Measurements from ENCODE around the gene TBC1D2B. TPM values are rescaled to one million over a fixed set of nuclear protein-coding genes. Genes with fewer than 3 reads are reported as not detected.
"Not testable (repeated sequence)": the region's sequence is repeated elsewhere in the genome, so short reads cannot be mapped to it uniquely, and the experiment has no call there.

The TBC1D2B gene
- total and polyA plus RNA-seq, 2 donors from 2014 or later, result 8.5 to 41.6 TPM

GRCh38 chr15:77989296-77990143 lies 88.0 kb downstream of the TBC1D2B start:
- Histone ChIP-seq H3K27ac (ENCODE audit: low read depth in 2 of 2, low read length in 2 of 2) (no peak overlapping the region), H3K9me3 (ENCODE audit: control insufficient read depth in 2 of 3, insufficient read depth in 1 of 3, low read length in 3 of 3) (no peaks in the 10 kb centered on the region), H3K4me1 (ENCODE audit: control insufficient read depth in 2 of 3, insufficient read depth in 2 of 3, low read depth in 1 of 3, low read length in 3 of 3) (peaks cover 0 to 26% (median 4%) of the 10 kb centered on the region in 3 donors), H3K36me3 (ENCODE audit: control insufficient read depth in 2 of 3, insufficient read depth in 3 of 3, low read length in 3 of 3) (no peaks in the 10 kb centered on the region), H3K4me3 (ENCODE audit: low read length in 3 of 3) (no peak overlapping the region), H3K27me3 (ENCODE audit: control insufficient read depth, insufficient read depth, low read length) (no peaks in the 10 kb centered on the region), H3K9ac (ENCODE audit: low read length in 3 of 3) (no peak overlapping the region)
- DNase-seq, result no peak
- no peak for FAIRE-seq
- intact Hi-C loops (cut with DNase I), result no loop called here
- no peak for TF ChIP-seq CTCF (IDR thresholded peaks at IDR 0.05; ENCODE audit: borderline replicate concordance, extremely low read depth, insufficient read depth)

- H3K9ac ChIP-seq (ENCODE audit: low read length in 3 of 3), result no peak overlapping the region
- no peak overlapping the region for H3K4me3 ChIP-seq (ENCODE audit: low read length in 3 of 3)
- no peaks in the 10 kb centered on the region for H3K9me3 ChIP-seq (ENCODE audit: control insufficient read depth in 2 of 3, insufficient read depth in 1 of 3, low read length in 3 of 3)
- TF ChIP-seq CTCF (IDR thresholded peaks at IDR 0.05; ENCODE audit: borderline replicate concordance, extremely low read depth, insufficient read depth), result no peak
- H3K27me3 ChIP-seq (ENCODE audit: control insufficient read depth, insufficient read depth, low read length), result no peaks in the 10 kb centered on the region
- intact Hi-C loops (cut with DNase I), result no loop called here
- FAIRE-seq (no peak), DNase-seq (no peak)
- peaks cover 0 to 22% (median 4%) of the 10 kb centered on the region in 3 donors for H3K4me1 ChIP-seq (ENCODE audit: control insufficient read depth in 2 of 3, insufficient read depth in 2 of 3, low read depth in 1 of 3, low read length in 3 of 3)
- no peaks in the 10 kb centered on the region for H3K36me3 ChIP-seq (ENCODE audit: control insufficient read depth in 2 of 3, insufficient read depth in 3 of 3, low read length in 3 of 3)
- no peak overlapping the region for H3K27ac ChIP-seq (ENCODE audit: low read depth in 2 of 2, low read length in 2 of 2)
Observed at GRCh38 chr15:77988347-77989295, 88.9 kb downstream of the TBC1D2B start.

- H3K27me3 ChIP-seq (ENCODE audit: control insufficient read depth, insufficient read depth, low read length); H3K9me3 ChIP-seq (ENCODE audit: control insufficient read depth in 2 of 3, insufficient read depth in 1 of 3, low read length in 3 of 3); H3K4me3 ChIP-seq (ENCODE audit: low read length in 3 of 3); FAIRE-seq; H3K27ac ChIP-seq (ENCODE audit: low read depth in 2 of 2, low read length in 2 of 2); H3K9ac ChIP-seq (ENCODE audit: low read length in 3 of 3); H3K36me3 ChIP-seq (ENCODE audit: control insufficient read depth in 2 of 3, insufficient read depth in 3 of 3, low read length in 3 of 3); intact Hi-C loops (cut with DNase I): not testable (repeated sequence)
- peaks cover 0 to 19% (median 0%) of the 10 kb centered on the region in 3 donors for H3K4me1 ChIP-seq (ENCODE audit: control insufficient read depth in 2 of 3, insufficient read depth in 2 of 3, low read depth in 1 of 3, low read length in 3 of 3)
- DNase-seq, result peak in 1 of 5 donors; percentile 45
Observed at GRCh38 chr15:77987765-77988136, 89.8 kb downstream of the TBC1D2B start.
